ENCODE results near the gene KRT39. TPM values are rescaled to one million over a fixed set of nuclear protein-coding genes. Genes with fewer than 3 reads are reported as not detected.

KRT39 gene
- polyA plus RNA-seq, 1 experiment: not detected

DNA sequence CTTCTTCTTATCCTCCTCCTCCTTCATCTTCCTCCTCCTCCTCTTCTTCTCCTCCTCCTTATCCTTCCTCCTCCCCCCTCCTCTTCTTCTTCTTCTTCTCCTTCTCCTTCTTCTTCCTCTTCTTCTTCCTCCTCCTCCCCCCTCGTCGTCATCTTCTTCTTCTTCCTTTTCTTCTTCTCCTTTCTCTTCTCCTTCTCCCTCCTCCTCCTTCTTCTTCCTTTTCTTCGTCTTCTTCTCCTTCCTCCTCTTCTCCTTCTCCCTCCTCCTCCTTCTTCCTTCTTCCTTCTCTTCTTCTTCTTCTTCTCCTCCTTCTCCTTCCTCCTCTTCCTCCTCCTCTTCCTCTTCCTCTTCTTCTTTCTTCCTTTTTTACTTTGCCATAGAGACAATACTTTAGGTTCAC is 24.2 kb downstream of the KRT39 start:
- H3K4me3 ChIP-seq (ENCODE audit: low read depth, low read length): no peak overlapping the region
- no peaks in the 10 kb centered on the region for H3K27me3 ChIP-seq (ENCODE audit: control insufficient read depth, insufficient read depth, low read length)
- TF ChIP-seq, protein P1, sequence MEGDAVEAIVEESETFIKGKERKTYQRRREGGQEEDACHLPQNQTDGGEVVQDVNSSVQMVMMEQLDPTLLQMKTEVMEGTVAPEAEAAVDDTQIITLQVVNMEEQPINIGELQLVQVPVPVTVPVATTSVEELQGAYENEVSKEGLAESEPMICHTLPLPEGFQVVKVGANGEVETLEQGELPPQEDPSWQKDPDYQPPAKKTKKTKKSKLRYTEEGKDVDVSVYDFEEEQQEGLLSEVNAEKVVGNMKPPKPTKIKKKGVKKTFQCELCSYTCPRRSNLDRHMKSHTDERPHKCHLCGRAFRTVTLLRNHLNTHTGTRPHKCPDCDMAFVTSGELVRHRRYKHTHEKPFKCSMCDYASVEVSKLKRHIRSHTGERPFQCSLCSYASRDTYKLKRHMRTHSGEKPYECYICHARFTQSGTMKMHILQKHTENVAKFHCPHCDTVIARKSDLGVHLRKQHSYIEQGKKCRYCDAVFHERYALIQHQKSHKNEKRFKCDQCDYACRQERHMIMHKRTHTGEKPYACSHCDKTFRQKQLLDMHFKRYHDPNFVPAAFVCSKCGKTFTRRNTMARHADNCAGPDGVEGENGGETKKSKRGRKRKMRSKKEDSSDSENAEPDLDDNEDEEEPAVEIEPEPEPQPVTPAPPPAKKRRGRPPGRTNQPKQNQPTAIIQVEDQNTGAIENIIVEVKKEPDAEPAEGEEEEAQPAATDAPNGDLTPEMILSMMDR (IDR thresholded peaks at IDR 0.05; ENCODE audit: insufficient read depth, low read depth, low read length): no peak
- H3K36me3 ChIP-seq (ENCODE audit: control insufficient read depth, insufficient read depth, low read length): no peaks in the 10 kb centered on the region
- POLR2A ChIA-PET: no interaction called here
- DNase-seq (ENCODE audit: low read depth): no peak
- CTCF ChIA-PET: no interaction called here

DNA sequence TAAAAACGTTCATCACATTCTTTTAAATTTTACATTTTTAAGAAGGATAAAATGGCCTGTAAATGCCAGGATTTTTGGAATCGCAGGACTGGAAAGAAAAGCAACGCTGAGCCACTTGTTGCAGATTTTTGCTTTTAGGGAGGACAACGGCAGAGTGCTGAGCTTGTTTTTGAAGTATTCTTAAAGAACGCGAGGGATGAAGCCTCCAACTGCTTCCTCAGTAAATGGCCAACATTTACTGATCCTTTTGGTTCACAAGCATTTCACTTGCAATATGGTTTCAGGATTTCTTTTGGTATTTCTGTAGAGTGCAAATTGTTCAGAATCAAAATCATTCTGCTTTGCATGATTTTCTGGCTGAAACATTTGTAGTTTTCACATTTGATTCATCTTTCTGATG is 26.5 kb downstream of the KRT39 start:
- CTCF ChIA-PET: interaction anchor here (0.6 kb wide), 1 partner anchor 8 kb away, joined by 3 read pairs; no protein-coding TSS in a partner anchor
- no peaks in the 10 kb centered on the region for H3K27me3 ChIP-seq (ENCODE audit: control insufficient read depth, insufficient read depth, low read length)
- POLR2A ChIA-PET: no interaction called here

DNA sequence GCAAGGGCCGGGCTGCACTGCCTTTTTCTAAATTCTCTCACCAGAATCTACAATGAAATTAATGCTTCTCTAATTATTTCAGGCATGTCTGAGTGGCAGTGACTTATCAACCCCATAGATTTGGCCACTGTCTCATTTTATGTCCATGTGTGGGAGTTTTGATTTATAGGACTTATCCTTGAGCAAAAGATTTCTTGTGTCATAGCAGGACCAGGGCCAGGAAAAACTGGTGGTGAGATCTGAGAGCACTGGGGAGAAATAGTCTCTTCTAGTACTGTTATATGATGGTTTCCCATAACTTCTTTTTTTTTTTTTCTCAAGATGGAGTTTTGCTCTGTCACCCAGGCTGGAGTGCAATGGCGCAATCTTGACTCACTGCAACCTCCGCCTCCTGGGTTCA is 27.8 kb downstream of the KRT39 start:
- CTCF ChIA-PET: interaction anchor here (1.6 kb wide), 1 partner anchor 610 kb away, joined by 3 read pairs; no protein-coding TSS in a partner anchor
- Histone ChIP-seq H3K4me3 (ENCODE audit: low read depth, low read length) (no peak overlapping the region), H3K36me3 (ENCODE audit: control insufficient read depth, insufficient read depth, low read length) (no peaks in the 10 kb centered on the region), H3K27me3 (ENCODE audit: control insufficient read depth, insufficient read depth, low read length) (no peaks in the 10 kb centered on the region)
- no peak for DNase-seq (ENCODE audit: low read depth)
- TF ChIP-seq, protein P1 (IDR thresholded peaks at IDR 0.05; ENCODE audit: insufficient read depth, low read depth, low read length): no peak
- POLR2A ChIA-PET: no interaction called here

More for the DNA sequence above, 26.5 kb downstream of the KRT39 start:
- no peak for DNase-seq (ENCODE audit: low read depth)
- TF ChIP-seq, protein P1 (IDR thresholded peaks at IDR 0.05; ENCODE audit: insufficient read depth, low read depth, low read length): no peak
- Histone ChIP-seq H3K36me3 (ENCODE audit: control insufficient read depth, insufficient read depth, low read length) (no peaks in the 10 kb centered on the region), H3K4me3 (ENCODE audit: low read depth, low read length) (no peak overlapping the region)

GRCh38 chr17:40937384-40937819 is 29.3 kb downstream of the KRT39 start, which contains the start of gene KRT23:
KRT23 (minus strand) TSS chr17:40937646; CDS start chr17:40936603, 1,043 bp downstream.
- no peak for DNase-seq (ENCODE audit: low read depth)
- no peak within 1 kb of the TSS for H3K4me3 ChIP-seq (ENCODE audit: low read depth, low read length)
- ChIA-PET POLR2A (no interaction called here), CTCF (interaction anchor here (1.6 kb wide), 1 partner anchor 611 kb away, joined by 3 read pairs; no protein-coding TSS in a partner anchor)
- TF ChIP-seq, protein P1 (IDR thresholded peaks at IDR 0.05; ENCODE audit: insufficient read depth, low read depth, low read length): no peak
- no peaks in the 10 kb centered on the region for H3K27me3 ChIP-seq (ENCODE audit: control insufficient read depth, insufficient read depth, low read length)
- no peaks in the 10 kb centered on the region for H3K36me3 ChIP-seq (ENCODE audit: control insufficient read depth, insufficient read depth, low read length)

DNA sequence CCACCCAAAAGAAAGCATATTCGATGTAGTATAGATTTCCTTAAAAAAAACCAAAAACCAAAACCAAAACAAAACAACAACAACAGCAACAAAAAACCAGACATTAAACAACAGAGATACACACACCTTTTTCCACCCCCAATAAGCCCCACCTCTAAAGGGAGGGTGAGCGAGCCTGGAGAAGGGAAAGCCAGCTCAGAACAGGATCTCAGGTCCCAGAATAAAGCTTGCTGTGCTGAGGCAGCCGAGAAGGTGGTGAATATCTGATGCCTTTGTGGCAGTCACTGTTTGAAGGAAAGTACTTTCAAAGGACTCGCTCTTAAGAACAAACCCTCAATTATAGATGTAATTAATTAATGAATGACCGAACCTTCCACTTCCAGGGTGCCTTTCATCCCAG is 29.8 kb downstream of the KRT39 start:
- Histone ChIP-seq H3K36me3 (ENCODE audit: control insufficient read depth, insufficient read depth, low read length) (no peaks in the 10 kb centered on the region), H3K27me3 (ENCODE audit: control insufficient read depth, insufficient read depth, low read length) (no peaks in the 10 kb centered on the region), H3K4me3 (ENCODE audit: low read depth, low read length) (no peak overlapping the region)
- POLR2A ChIA-PET: no interaction called here
- TF ChIP-seq, protein P1 (IDR thresholded peaks at IDR 0.05; ENCODE audit: insufficient read depth, low read depth, low read length): no peak
- CTCF ChIA-PET: no interaction called here
- DNase-seq (ENCODE audit: low read depth): no peak
